Lower leg skin (tissue), 4 donors: ENCODE data around the gene CACNA1D. TPM values are rescaled to one million over a fixed set of nuclear protein-coding genes. Genes with fewer than 3 reads are reported as not detected.
"Not testable (repeated sequence)": the region's sequence is repeated elsewhere in the genome, so short reads cannot be mapped to it uniquely, and the experiment has no call there.

Experiments used
- DNase-seq, 2 donors: peaks; one replicate each; pipeline ENCODE4 v3.0.0-alpha.2; 2019; ENCODE audit warnings: low spot score in 2 of 2
- H3K4me3 ChIP-seq: fragments of 200-600 bp; sonication (generic); 2 replicates; pipeline ENCODE4 v1.5.1; 2017; ENCODE audit warnings: mild to moderate bottlenecking, low read depth; ENCODE audit not compliant: poor library complexity, severe bottlenecking
- CTCF ChIP-seq, 3 donors: fragments of 450-650 bp; IDR thresholded peaks; one replicate each; pipeline ENCODE4 v1.5.1; 2016; ENCODE audit warnings: antibody characterized with exemption in 3 of 3, mild to moderate bottlenecking in 3 of 3, moderate library complexity in 2 of 3
- POLR2A ChIP-seq, 2 donors: fragments of 450-650 bp; IDR thresholded peaks; one replicate each; pipeline ENCODE4 v1.6.1; 2016 to 2017; ENCODE audit warnings: antibody characterized with exemption in 2 of 2, mild to moderate bottlenecking in 1 of 2, moderate library complexity in 1 of 2
- WGBS, 2 donors: methylation state at CpG; one replicate each; pipeline ENCODE4 v1.1.5; 2018; 5-methylcytosine and 5-hydroxymethylcytosine counted together
- intact Hi-C: fragments of 100-400 bp; cut with DNase I; formaldehyde crosslinking; loops from one replicate; pipeline ENCODE4 v1.15.0; 2023; ENCODE audit warnings: low total_unique reads
- total RNA-seq, 4 donors: library from RNA; depleted of rRNA; stranded (reverse); fragments of >200 nt; gene quantifications; one replicate each; pipeline ENCODE4 v1.1.0, GENCODE V29; 2016

Gene CACNA1D
- total RNA-seq = 10 to 100 TPM in 1 of 4 donors, 1 to 10 TPM in 3; 2.4 to 12.5 (median 5.6) TPM

GRCh38 chr3:53493963-53494791 lies at the start of gene CACNA1D:
TSS of gene CACNA1D (plus strand) at chr3:53494611. CDS start at chr3:53495167, 556 bp downstream.
- TF ChIP-seq CTCF (IDR thresholded peaks at IDR 0.05) (no peak), POLR2A (IDR thresholded peaks at IDR 0.05) (no peak)
- DNase-seq = no peak
- H3K4me3 ChIP-seq = peak within 1 kb of the TSS; percentile 33
- intact Hi-C loops = no loop called here
- WGBS, 2 donors = 0 to 1% methylated on average over 6 to 24 of the region's 122 CpGs

GRCh38 chr3:53457068-53457467 lies 37.3 kb upstream of the CACNA1D start:
- TF ChIP-seq POLR2A (IDR thresholded peaks at IDR 0.05) (no peak), CTCF (IDR thresholded peaks at IDR 0.05) (no peak)
- H3K4me3 ChIP-seq = no peak overlapping the region
- no peak for DNase-seq
- intact Hi-C loops = no loop called here

- DNase-seq = no peak
- no peak overlapping the region for H3K4me3 ChIP-seq
- no peak for TF ChIP-seq CTCF (IDR thresholded peaks at IDR 0.05)
- no peak for TF ChIP-seq POLR2A (IDR thresholded peaks at IDR 0.05)
- intact Hi-C loops = no loop called here
- 77% methylated on average over 1 of the region's 1 CpG for WGBS, 2 donors
These were observed 34.1 kb upstream of the CACNA1D start for GRCh38 chr3:53460326-53460725.

- DNase-seq = no peak
- intact Hi-C loops = no loop called here
- H3K4me3 ChIP-seq = no peak overlapping the region
- no peak for TF ChIP-seq POLR2A (IDR thresholded peaks at IDR 0.05)
- WGBS, 2 donors = 97 to 100% methylated on average over 3 of the region's 3 CpGs
These were observed 30.0 kb upstream of the CACNA1D start for GRCh38 chr3:53464424-53464823.

- intact Hi-C loops, DNase-seq, H3K4me3 ChIP-seq: not testable (repeated sequence)
- WGBS, 2 donors = 86 to 89% methylated on average over 7 of the region's 7 CpGs
These were observed 24.7 kb upstream of the CACNA1D start for GRCh38 chr3:53469758-53470157.

GRCh38 chr3:53473422-53473821 lies 21.0 kb upstream of the CACNA1D start:
- intact Hi-C loops = no loop called here
- no peak for DNase-seq
- WGBS, 2 donors = 67 to 78% methylated on average over 2 of the region's 2 CpGs
- H3K4me3 ChIP-seq = no peak overlapping the region
- TF ChIP-seq CTCF (IDR thresholded peaks at IDR 0.05) (no peak), POLR2A (IDR thresholded peaks at IDR 0.05) (no peak)

- 94 to 95% methylated on average over 3 of the region's 3 CpGs for WGBS, 2 donors
- intact Hi-C loops, H3K4me3 ChIP-seq, DNase-seq: not testable (repeated sequence)
These were observed 18.0 kb upstream of the CACNA1D start for GRCh38 chr3:53476372-53476771.

GRCh38 chr3:53477689-53478088 lies 16.7 kb upstream of the CACNA1D start:
- H3K4me3 ChIP-seq, DNase-seq, intact Hi-C loops: not testable (repeated sequence)
- 86 to 91% methylated on average over 1 of the region's 1 CpG for WGBS, 2 donors
